ENCODE data around the gene COX19. TPM values are rescaled to one million over a fixed set of nuclear protein-coding genes. Genes with fewer than 3 reads are reported as not detected.
A peak's percentile ranks its signal among the peaks of the same experiment; 100 is the strongest.

The COX19 gene
- total and polyA plus RNA-seq, 2 of the 13 experiments (the other 11 are each of a cell fraction or from before 2014, with no cell fraction given): 11.5 to 21.7 TPM

DNA sequence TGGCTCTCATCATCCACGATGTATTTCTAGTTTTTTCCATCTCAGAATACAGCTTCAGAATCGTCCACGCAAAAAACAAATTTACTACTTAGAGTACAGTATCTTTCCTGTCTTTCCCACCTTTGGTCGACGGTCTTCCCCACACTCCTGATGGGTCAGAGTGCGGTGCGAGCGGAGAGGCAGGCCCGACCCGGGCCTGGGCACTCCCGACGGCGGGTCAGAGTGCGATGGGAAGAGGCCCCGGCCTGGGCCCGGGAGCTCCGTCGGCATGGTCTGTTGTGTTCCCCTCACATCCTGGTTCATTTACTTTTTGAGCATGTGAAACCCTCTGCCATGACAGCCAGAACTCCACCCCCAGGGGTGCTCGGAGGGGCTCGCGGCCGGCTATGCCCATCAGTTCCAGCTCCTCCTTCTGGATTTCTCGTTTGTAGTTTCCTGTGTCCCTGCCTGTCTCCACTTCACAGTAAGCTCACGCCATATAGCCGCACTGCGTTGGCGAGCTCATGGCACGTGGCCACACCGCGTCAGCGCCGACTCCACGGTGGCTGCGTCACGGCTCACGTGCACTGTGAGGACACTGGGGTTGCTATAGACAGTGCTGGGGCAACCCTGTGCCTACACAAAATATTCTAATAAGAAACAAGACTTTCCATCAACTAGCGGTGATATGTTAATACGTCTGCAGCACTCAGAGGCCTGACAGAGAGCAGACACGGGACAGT is 7.8 kb downstream of the COX19 start (continued):
- TF ChIP-seq, protein P1, sequence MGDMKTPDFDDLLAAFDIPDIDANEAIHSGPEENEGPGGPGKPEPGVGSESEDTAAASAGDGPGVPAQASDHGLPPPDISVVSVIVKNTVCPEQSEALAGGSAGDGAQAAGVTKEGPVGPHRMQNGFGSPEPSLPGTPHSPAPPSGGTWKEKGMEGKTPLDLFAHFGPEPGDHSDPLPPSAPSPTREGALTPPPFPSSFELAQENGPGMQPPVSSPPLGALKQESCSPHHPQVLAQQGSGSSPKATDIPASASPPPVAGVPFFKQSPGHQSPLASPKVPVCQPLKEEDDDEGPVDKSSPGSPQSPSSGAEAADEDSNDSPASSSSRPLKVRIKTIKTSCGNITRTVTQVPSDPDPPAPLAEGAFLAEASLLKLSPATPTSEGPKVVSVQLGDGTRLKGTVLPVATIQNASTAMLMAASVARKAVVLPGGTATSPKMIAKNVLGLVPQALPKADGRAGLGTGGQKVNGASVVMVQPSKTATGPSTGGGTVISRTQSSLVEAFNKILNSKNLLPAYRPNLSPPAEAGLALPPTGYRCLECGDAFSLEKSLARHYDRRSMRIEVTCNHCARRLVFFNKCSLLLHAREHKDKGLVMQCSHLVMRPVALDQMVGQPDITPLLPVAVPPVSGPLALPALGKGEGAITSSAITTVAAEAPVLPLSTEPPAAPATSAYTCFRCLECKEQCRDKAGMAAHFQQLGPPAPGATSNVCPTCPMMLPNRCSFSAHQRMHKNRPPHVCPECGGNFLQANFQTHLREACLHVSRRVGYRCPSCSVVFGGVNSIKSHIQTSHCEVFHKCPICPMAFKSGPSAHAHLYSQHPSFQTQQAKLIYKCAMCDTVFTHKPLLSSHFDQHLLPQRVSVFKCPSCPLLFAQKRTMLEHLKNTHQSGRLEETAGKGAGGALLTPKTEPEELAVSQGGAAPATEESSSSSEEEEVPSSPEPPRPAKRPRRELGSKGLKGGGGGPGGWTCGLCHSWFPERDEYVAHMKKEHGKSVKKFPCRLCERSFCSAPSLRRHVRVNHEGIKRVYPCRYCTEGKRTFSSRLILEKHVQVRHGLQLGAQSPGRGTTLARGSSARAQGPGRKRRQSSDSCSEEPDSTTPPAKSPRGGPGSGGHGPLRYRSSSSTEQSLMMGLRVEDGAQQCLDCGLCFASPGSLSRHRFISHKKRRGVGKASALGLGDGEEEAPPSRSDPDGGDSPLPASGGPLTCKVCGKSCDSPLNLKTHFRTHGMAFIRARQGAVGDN (CRISPR knock-in tag; IDR thresholded peaks at IDR 0.05): peak; percentile 12; the same call in 1 of the 2 replicates
- TF ChIP-seq AGO2 (optimal IDR thresholded peaks at IDR 0.05; ENCODE audit: low read depth, low read length): peak; percentile 83
- TF ChIP-seq REL (CRISPR knock-in tag; conservative IDR thresholded peaks at IDR 0.05): no peak
- TF ChIP-seq ZBTB38 (CRISPR knock-in tag; IDR thresholded peaks at IDR 0.05): peak; percentile 60
- peak; percentile 19; the same call in 1 of the 2 replicates for TF ChIP-seq ZC3H13 (CRISPR knock-in tag; IDR thresholded peaks at IDR 0.05)
- no peak for TF ChIP-seq ISX (CRISPR knock-in tag; conservative IDR thresholded peaks at IDR 0.05)
- TF ChIP-seq DPF2 (CRISPR knock-in tag; IDR thresholded peaks at IDR 0.05; ENCODE audit: borderline replicate concordance, low read depth): no peak
- no peak for TF ChIP-seq HIVEP1 (CRISPR knock-in tag; IDR thresholded peaks at IDR 0.05)
- no peak for TF ChIP-seq HMG20B (CRISPR knock-in tag; conservative IDR thresholded peaks at IDR 0.05)
- no peak for TF ChIP-seq MEIS2 (CRISPR knock-in tag; IDR thresholded peaks at IDR 0.05)
- no peak for TF ChIP-seq HNRNPH1 (optimal IDR thresholded peaks at IDR 0.05; ENCODE audit: low read depth, low read length)
- no peak for TF ChIP-seq ZNF234 (CRISPR knock-in tag; conservative IDR thresholded peaks at IDR 0.05)
- no peak for TF ChIP-seq TRAFD1 (CRISPR knock-in tag; IDR thresholded peaks at IDR 0.05; ENCODE audit: borderline replicate concordance)
- no peak for TF ChIP-seq ZNF776 (CRISPR knock-in tag; IDR thresholded peaks at IDR 0.05)
- TF ChIP-seq ZNF337 (CRISPR knock-in tag; IDR thresholded peaks at IDR 0.05; ENCODE audit: borderline replicate concordance, low read depth): no peak
- no peak for TF ChIP-seq RELA (CRISPR knock-in tag; IDR thresholded peaks at IDR 0.05)
- TF ChIP-seq REXO4 (CRISPR knock-in tag; IDR thresholded peaks at IDR 0.05; ENCODE audit: borderline replicate concordance): no peak
- TF ChIP-seq NRL (CRISPR knock-in tag; IDR thresholded peaks at IDR 0.05; ENCODE audit: borderline replicate concordance): no peak
- TF ChIP-seq FOXK1 (CRISPR knock-in tag; IDR thresholded peaks at IDR 0.05; ENCODE audit: borderline replicate concordance, low read depth): no peak
- TF ChIP-seq ZNF841 (CRISPR knock-in tag; IDR thresholded peaks at IDR 0.05; ENCODE audit: borderline replicate concordance): no peak
- TF ChIP-seq, protein P2, sequence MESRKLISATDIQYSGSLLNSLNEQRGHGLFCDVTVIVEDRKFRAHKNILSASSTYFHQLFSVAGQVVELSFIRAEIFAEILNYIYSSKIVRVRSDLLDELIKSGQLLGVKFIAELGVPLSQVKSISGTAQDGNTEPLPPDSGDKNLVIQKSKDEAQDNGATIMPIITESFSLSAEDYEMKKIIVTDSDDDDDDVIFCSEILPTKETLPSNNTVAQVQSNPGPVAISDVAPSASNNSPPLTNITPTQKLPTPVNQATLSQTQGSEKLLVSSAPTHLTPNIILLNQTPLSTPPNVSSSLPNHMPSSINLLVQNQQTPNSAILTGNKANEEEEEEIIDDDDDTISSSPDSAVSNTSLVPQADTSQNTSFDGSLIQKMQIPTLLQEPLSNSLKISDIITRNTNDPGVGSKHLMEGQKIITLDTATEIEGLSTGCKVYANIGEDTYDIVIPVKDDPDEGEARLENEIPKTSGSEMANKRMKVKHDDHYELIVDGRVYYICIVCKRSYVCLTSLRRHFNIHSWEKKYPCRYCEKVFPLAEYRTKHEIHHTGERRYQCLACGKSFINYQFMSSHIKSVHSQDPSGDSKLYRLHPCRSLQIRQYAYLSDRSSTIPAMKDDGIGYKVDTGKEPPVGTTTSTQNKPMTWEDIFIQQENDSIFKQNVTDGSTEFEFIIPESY (CRISPR knock-in tag; IDR thresholded peaks at IDR 0.05): 0 out of 2 replicates have a peak, but pooled peaks have one; percentile 27
- TF ChIP-seq ZNF629 (CRISPR knock-in tag; conservative IDR thresholded peaks at IDR 0.05): no peak
- peak; percentile 32; the same call in 1 of the 2 replicates for TF ChIP-seq ZFX (CRISPR knock-in tag; IDR thresholded peaks at IDR 0.05; ENCODE audit: low read depth)
